Measurements from ENCODE around the gene MRRF.

DNA sequence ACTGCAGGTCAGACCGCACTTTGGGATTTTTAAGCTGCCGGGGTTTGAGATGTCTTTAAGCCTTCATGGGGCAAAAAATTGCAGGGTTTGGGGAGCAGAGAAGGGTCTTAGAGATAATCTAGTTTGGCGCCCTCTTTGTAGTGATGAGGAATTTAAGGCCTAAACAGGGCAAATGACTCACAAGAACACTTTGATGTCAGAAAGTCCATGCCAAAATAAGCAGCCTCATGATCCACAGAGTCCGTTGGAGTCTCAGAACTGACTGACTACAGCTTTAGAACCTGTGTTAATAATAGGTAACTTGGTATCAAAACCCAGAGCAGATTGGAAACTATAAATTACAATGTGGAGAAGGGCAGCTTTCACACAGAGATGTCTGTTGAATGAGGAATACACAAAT, 70.2 kb downstream of the MRRF start:
- no peak for TF ChIP-seq FOXP2 (optimal IDR thresholded peaks at IDR 0.05; ENCODE audit: control extremely low read depth, extremely low read length, insufficient read depth)
- TF ChIP-seq POLR2AphosphoS5 (IDR thresholded peaks at IDR 0.05; ENCODE audit: borderline replicate concordance, low read depth, low read length): no peak
- TF ChIP-seq EZH2 (IDR thresholded peaks at IDR 0.05): no peak
